WTC11 (cell line): Measurements from ENCODE around the gene TTR.

Experiments
- CTCF ChIP-seq: fragments of 200-600 bp; IDR thresholded peaks from 2 replicates; pipeline ENCODE4 v1.8.0; 2022; ENCODE audit warnings: antibody characterized with exemption
- HMGXB4 ChIP-seq: sonication (generic); formaldehyde crosslinking; IDR thresholded peaks from 2 replicates; pipeline ENCODE4 v1.8.1; 2023; ENCODE audit warnings: mild to moderate bottlenecking, moderate library complexity, missing genetic modification reagents
- MAX ChIP-seq: sonication (generic); formaldehyde crosslinking; IDR thresholded peaks from 2 replicates; pipeline ENCODE4 v1.8.0; 2022; ENCODE audit warnings: mild to moderate bottlenecking, missing genetic modification reagents
- SP1 ChIP-seq: sonication (generic); formaldehyde crosslinking; conservative IDR thresholded peaks from 2 replicates; pipeline ENCODE4 v1.8.1; 2022; ENCODE audit warnings: missing genetic modification reagents

DNA sequence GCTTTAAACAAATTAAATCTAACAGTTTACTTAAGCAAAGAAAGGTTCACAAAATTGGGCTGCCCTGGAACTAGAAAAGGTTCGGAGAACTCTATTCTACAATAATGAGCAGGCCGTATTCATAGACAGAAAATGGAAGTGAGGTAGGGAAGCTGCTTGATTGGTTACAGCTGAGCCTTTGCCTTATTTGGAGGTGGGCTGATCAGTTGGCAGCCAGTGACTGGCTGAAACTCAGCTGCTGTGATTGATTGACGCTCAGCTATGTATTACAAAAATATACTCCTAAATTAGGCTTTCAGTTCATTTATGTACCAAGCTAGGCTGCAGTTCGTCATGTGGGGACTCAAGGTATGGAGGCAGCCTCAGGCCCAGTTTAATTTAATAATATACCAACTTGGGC, 42.3 kb upstream of the TTR start:
- no peak for TF ChIP-seq HMGXB4
- TF ChIP-seq CTCF = no peak
- no peak for TF ChIP-seq MAX (CRISPR knock-in tag)
- no peak for TF ChIP-seq SP1 (CRISPR knock-in tag)
